GM10266 (cell line): Measurements from ENCODE around the gene OPCML.

Experiments used
- DNase-seq: peaks from one replicate; pipeline ENCODE4 v3.0.0; 2012; ENCODE audit errors: extremely low spot score
- TF ChIP-seq, protein P1 (sequence below): IDR thresholded peaks from 2 replicates; pipeline ENCODE4 v1.5.1; 2012; ENCODE audit warnings: mild to moderate bottlenecking, low read depth; ENCODE audit not compliant: control insufficient read depth, insufficient read depth; ENCODE audit errors: missing control alignments

The OPCML gene

DNA sequence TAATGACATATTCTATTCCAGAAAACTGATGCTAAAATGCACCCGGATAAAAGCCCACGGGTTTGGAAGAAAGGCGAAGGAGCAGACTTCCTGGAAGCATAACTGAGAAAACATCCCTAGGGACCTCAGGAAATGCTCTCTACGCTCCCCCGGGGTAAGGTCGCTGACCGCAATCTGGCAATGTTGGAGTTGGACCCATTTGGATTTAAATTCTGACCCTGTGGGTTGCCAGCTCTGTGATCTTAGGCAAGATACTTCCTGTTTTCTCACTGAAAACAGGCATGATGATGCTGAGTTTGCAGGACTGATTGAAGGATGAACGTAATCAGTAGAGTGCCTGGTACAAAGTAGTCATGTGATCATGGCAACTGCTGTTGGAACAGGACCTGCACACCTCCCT, 1107.9 kb downstream of the OPCML start:
- no peak for DNase-seq
- TF ChIP-seq, protein P1, sequence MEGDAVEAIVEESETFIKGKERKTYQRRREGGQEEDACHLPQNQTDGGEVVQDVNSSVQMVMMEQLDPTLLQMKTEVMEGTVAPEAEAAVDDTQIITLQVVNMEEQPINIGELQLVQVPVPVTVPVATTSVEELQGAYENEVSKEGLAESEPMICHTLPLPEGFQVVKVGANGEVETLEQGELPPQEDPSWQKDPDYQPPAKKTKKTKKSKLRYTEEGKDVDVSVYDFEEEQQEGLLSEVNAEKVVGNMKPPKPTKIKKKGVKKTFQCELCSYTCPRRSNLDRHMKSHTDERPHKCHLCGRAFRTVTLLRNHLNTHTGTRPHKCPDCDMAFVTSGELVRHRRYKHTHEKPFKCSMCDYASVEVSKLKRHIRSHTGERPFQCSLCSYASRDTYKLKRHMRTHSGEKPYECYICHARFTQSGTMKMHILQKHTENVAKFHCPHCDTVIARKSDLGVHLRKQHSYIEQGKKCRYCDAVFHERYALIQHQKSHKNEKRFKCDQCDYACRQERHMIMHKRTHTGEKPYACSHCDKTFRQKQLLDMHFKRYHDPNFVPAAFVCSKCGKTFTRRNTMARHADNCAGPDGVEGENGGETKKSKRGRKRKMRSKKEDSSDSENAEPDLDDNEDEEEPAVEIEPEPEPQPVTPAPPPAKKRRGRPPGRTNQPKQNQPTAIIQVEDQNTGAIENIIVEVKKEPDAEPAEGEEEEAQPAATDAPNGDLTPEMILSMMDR: no peak

DNA sequence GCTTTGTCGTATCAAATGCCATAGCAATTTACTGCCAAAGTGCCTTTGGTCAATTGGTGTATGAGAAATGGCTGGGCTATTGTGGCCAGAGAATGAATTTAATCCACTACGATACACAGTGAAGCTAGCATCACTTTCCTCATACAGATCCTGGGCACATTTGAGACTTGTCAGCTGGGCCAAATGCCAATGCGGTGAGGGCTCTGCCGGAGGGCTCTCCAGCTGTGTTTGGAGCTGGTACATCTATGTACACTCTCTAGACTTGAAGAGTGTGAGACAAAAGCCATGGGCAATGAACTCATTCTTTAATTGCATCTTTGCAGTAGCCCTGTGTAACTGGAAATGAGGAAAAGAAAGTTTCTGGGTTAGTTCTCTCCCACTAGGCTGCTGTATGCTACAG, 1109.0 kb downstream of the OPCML start:
- TF ChIP-seq, protein P1: no peak
- DNase-seq: no peak

DNA sequence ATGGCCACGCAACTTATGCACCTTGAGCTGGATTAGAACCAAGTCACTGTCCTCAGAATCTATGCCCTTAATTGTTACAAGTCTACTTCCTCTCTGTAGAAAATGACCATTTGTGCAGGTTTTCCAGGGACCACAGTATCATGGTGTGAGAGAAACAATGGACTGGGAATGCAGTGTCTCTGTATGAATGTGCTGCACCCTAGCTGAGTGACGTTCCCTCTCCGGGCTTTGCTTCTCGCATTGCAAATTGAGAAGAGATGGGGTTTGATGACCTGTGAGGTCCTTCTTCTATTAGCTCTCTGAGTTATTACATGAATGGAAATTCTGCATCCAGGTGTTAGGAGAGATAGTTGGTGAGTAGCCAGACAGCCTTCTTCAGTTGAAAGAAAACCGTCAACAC, 1109.6 kb downstream of the OPCML start:
- no peak for DNase-seq
- TF ChIP-seq, protein P1: no peak

DNA sequence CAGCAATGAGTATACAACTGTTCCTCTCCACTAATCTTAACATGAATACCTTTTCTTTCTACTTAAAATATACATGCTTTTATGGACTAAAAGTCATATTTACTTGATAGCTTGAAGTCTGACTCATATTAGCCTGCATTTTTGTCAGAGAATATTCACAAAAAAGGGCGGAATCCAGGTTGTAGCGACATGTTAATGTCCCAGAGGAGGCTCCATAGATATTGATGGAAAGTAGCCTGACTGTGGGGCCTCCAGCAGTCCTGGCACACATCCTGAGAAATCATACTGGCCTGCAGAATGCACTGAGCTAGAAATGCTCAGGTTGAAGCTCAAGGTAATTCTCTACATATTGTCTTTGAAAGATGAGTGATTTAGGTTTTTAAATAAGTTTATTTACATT, 1110.7 kb downstream of the OPCML start:
- TF ChIP-seq, protein P1: no peak
- DNase-seq: no peak

DNA sequence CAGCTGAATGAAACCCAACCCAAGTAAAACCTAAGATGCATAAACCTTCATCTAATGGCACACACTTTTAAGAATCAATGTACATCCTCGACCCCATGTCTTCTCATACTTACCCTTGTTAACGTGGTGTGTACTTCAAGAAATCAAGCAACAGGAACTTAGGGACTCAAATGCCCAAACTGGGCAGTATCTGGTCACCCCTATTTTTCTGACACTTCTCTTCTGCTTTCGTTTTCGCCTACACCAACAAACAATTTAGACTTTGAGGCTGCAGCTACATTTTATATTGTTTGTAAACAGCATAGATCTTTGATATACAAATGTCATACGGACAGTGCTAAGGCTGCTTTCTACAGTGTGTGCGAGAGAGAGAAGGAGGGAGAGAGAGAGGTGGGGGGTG, 1117.8 kb downstream of the OPCML start:
- no peak for DNase-seq
- TF ChIP-seq, protein P1: no peak

DNA sequence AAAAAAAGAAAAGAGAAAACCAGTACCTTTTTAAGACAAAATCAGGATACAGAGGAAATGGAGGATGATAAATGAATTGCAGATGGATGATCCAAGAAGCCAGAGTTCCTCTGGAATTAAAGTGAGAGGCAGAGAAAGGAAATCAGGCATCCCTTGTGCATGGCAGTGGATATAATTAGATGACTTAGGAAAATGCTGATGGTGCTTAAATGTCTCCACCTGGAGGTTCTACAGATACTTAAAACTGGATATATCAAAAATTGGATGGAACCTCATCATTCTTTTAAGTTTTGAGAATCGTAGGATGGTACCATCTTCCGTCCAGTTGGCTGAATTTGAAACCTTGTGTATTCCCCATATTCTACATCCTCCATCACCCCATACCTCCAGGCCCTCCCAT, 1121.9 kb downstream of the OPCML start:
- TF ChIP-seq, protein P1: no peak
- DNase-seq: no peak

DNA sequence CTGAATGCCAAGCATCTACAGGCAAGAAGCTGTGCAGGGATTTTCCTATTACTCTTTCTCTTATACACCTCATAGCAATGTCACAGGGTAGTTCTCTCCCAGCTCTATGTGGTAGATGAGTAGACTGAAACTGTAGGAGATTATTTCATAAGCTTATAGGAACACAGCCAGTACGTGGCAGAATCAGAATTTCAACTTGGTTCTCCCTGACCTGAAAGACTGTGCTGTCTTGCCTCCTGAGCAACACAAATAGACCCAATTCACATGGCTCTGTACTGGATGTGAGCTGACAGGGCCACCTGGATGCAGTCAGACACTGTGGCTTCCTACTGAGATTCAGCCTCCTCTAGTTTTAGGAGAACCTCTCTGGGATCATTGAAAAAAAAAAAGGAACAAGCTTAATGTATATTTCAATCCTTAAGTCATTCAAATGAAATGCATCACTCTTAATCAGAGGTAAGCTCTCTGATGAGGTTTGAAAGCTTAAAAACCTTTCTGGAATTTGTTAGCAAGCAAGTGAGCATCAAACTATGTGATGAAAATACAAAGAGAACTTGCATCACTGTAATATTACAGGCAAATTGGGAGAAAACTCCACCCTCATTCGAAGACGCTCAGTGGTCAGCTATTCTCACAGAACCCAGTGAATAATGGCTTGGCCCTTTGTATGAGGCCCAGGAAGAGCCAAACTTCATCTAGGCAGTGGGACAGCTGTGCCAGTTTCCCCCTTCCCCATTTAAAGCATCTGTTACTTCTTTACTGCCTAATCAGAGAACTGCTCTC, 1122.5 kb downstream of the OPCML start:
- no peak for DNase-seq
- TF ChIP-seq, protein P1: no peak
